Psoas muscle (tissue), 8 donors: Measurements from ENCODE around the gene DAPL1. TPM values are rescaled to one million over a fixed set of nuclear protein-coding genes. Genes with fewer than 3 reads are reported as not detected.

Experiments
- ATAC-seq, 4 donors: fragments of 200-7000 bp; cut with Tn5 transposase; one replicate each; pipeline ENCODE4 v1.9.1; 2020; ENCODE audit warnings: moderate library complexity in 3 of 4, mild to moderate bottlenecking in 2 of 4
- DNase-seq, 2 donors: peaks; one replicate each; pipeline ENCODE4 v3.0.0-alpha.2; 2020
- H3K27ac ChIP-seq: fragments of 200-600 bp; one replicate; pipeline ENCODE4 v1.8.0; 2022
- H3K27me3 ChIP-seq, 3 donors: fragments of 200-600 bp in 1 of 3; one replicate each; pipeline versions ENCODE4 v1.6.1 to v1.8.0; 2013 to 2022; ENCODE audit warnings: low read length in 2 of 3, mild to moderate bottlenecking in 2 of 3, moderate library complexity in 1 of 3; ENCODE audit not compliant: insufficient read depth in 3 of 3
- H3K36me3 ChIP-seq, 2 donors: fragments of 200-600 bp in 1 of 2; one replicate each; pipeline versions ENCODE4 v1.6.1 to v1.8.0; 2013 to 2022; ENCODE audit warnings: low read depth in 1 of 2, mild to moderate bottlenecking in 1 of 2, moderate library complexity in 1 of 2; ENCODE audit not compliant: insufficient read depth in 1 of 2
- H3K4me1 ChIP-seq: fragments of 200-600 bp; one replicate; pipeline ENCODE4 v1.8.0; 2022
- H3K4me3 ChIP-seq: fragments of 200-600 bp; one replicate; pipeline ENCODE4 v1.8.0; 2022; ENCODE audit warnings: mild to moderate bottlenecking
- H3K9me3 ChIP-seq: fragments of 200-600 bp; one replicate; pipeline ENCODE4 v1.8.0; 2022
- CTCF ChIP-seq: fragments of 200-600 bp; IDR thresholded peaks from one replicate; pipeline ENCODE4 v1.8.0; 2022; ENCODE audit warnings: antibody characterized with exemption
- WGBS, 3 donors: extraction: QIAGEN DNeasy Blood & Tissue Kit; methylation state at CpG; one replicate each; pipeline versions ENCODE4 v1.1.6 to v1.1.7; 2013; 5-methylcytosine and 5-hydroxymethylcytosine counted together
- intact Hi-C, 2 donors: fragments of 100-400 bp; cut with DNase I; formaldehyde crosslinking; loops; one replicate each; pipeline versions ENCODE4 v1.11.0 to v1.14.2; 2022
- polyA plus RNA-seq, 3 donors: library from polyadenylated mRNA; stranded (reverse); fragments of 200-250 nt; gene quantifications; one replicate each; pipeline ENCODE4 v1.2.3, GENCODE V29; 2013
- total RNA-seq, 4 donors: library from RNA; stranded (reverse); fragmentation: NEBNext Ultra II Directional in 2 of 4; extraction: Animal tissue kit (Norgen Biotek cat#: 25700) in 2 of 4; gene quantifications; one replicate each; pipeline versions ENCODE4 v1.2.1 to v1.2.4, GENCODE V29; 2021 to 2023
- donor health status: healthy with polysubstance abuse.
- donor health status: DM: no; HTN: no; CAD: no; lungs with moderate emphysema.
- donor health status: Bipolar disorder and iron deficiency.
- donor health status: healthy.
- donor health status: DM: yes; HTN: yes; CAD: no.
- donor health status: DM: no; HTN: no; CAD: no.
- donor health status: DM: no; HTN: no; CAD: no.
- donor health status: DM: yes; HTN: yes; CAD: no.

DAPL1 gene
- total and polyA plus RNA-seq, 7 donors: not detected

DNA sequence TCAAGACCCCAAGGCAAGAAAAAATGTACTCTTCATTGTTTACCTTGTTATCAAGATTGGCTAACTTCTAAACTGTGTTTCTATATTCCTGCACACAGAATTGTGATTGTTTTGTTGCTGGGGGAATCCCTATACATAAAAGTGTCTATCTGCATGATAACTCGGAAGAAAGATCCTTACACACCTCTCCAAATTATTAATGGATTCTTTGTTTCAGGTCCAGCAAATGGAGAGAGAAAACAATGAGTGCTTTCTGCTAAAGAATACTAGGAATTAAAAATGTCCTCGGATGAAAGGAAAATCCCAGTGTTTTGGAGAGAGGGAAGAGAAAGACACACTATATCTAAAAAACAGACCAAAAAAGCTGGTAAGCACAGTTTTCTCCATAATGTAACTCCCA, 6.2 kb upstream of the DAPL1 start:
- no peaks in the 10 kb centered on the region for H3K36me3 ChIP-seq
- no peaks in the 10 kb centered on the region for H3K9me3 ChIP-seq
- no peak overlapping the region for H3K27ac ChIP-seq
- no peak overlapping the region for H3K4me3 ChIP-seq
- ATAC-seq (no peak), DNase-seq (no peak)
- no peaks in the 10 kb centered on the region for H3K27me3 ChIP-seq
- intact Hi-C loops: no loop called here
- no peaks in the 10 kb centered on the region for H3K4me1 ChIP-seq
- no peak for TF ChIP-seq CTCF
- WGBS, 3 donors: 32 to 47% (median 36%) methylated on average over 2 of the region's 2 CpGs

GRCh38 chr2:158796652-158797051, 1.5 kb downstream of the DAPL1 start:
- H3K27ac ChIP-seq: no peak overlapping the region
- ATAC-seq (no peak), DNase-seq (no peak)
- H3K9me3 ChIP-seq: no peaks in the 10 kb centered on the region
- TF ChIP-seq CTCF: no peak
- no peak overlapping the region for H3K4me3 ChIP-seq
- intact Hi-C loops: no loop called here
- peaks cover 0 to 7% (median 0%) of the 10 kb centered on the region in 3 donors for H3K27me3 ChIP-seq
- H3K4me1 ChIP-seq: no peaks in the 10 kb centered on the region
- 67 to 81% (median 73%) methylated on average over 2 of the region's 2 CpGs for WGBS, 3 donors
- no peaks in the 10 kb centered on the region for H3K36me3 ChIP-seq

DNA sequence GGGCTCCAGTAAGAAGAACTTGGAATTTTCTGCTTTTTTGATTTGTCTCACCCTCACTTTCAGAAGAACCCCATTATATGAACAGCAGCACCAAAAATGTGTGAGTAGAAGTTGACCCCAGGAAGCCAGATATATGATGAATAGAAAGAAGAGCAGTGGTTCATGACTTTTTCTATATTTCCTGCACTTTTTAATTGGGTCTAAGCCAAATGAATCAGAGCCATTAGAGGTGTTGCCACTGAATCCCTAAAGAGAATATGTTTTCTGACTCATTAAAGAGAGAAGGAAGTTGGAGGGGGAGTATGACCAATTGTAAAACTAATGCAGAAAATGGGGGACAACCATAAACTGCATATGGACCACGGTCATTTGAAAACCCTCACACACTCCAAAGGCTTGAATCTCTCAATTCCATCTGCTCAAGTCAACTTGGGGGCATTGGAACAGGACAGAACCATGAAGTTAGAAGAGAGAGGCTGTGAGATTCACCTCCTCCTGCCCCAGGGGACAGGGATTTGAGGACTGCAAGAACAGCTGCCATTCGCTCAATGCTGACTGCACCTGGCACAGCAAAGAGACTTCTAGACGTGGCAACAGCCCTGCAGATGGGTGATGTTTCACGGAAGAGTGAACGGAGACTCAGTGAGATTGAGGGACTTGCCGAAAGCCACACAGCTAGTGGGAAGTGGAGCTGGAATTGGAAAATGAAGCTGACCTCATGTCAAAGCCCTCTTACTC, 3.0 kb downstream of the DAPL1 start:
- H3K27me3 ChIP-seq: peaks cover 0 to 7% (median 0%) of the 10 kb centered on the region in 3 donors
- ATAC-seq (no peak), DNase-seq (no peak)
- TF ChIP-seq CTCF: no peak
- H3K27ac ChIP-seq: no peak overlapping the region
- intact Hi-C loops: no loop called here
- H3K9me3 ChIP-seq: no peaks in the 10 kb centered on the region
- no peak overlapping the region for H3K4me3 ChIP-seq
- no peaks in the 10 kb centered on the region for H3K36me3 ChIP-seq
- 37 to 49% (median 40%) methylated on average over 6 of the region's 6 CpGs for WGBS, 3 donors
- no peaks in the 10 kb centered on the region for H3K4me1 ChIP-seq

DNA sequence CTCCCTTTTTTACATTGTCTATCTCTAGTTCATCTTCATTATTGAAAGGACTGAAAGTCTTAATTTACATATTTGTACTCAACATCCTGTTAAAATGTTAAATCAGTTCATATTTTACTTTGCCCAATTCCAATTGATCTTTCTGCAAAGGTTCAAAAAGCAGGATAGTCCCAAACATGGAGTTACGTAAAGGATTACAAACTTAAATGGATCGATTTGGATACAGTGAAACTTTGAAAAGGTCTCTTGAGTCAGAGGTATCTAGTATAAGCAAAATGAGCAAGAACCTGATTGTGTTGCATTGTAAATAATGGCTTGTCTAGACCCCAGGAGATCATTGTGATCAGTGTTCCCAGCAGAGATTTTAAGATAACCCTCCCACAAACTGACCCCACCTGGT, 4.1 kb downstream of the DAPL1 start:
- 92 to 96% (median 93%) methylated on average over 2 of the region's 2 CpGs for WGBS, 3 donors
- peaks cover 0 to 7% (median 0%) of the 10 kb centered on the region in 3 donors for H3K27me3 ChIP-seq
- no peak for TF ChIP-seq CTCF
- no peak overlapping the region for H3K27ac ChIP-seq
- no peaks in the 10 kb centered on the region for H3K9me3 ChIP-seq
- no peak overlapping the region for H3K4me3 ChIP-seq
- H3K4me1 ChIP-seq: no peaks in the 10 kb centered on the region
- DNase-seq (no peak), ATAC-seq (no peak)
- no peaks in the 10 kb centered on the region for H3K36me3 ChIP-seq
- intact Hi-C loops: no loop called here

DNA sequence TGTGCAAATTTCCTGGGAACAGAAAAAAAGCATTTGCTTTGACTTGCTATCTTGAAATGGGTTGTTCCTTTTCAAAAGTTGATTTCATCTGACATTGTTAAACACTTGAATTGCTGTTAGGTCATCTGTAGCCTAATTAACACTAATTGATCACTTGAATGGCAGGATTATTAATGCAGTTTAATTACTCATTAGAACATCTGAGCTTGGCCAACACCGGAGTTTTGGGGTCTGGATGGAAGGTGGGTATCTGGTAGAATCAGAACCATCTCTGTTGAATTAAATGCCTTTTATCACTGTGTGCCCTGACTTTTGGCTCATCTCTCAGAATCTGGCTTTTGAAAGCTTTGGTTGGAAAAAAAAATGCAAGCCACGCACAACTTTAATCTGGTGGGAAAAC, 8.4 kb downstream of the DAPL1 start:
- H3K4me3 ChIP-seq: no peak overlapping the region
- H3K27ac ChIP-seq: no peak overlapping the region
- 58 to 73% (median 63%) methylated on average over 2 of the region's 2 CpGs for WGBS, 3 donors
- no peaks in the 10 kb centered on the region for H3K36me3 ChIP-seq
- ATAC-seq (no peak), DNase-seq (no peak)
- no peaks in the 10 kb centered on the region for H3K9me3 ChIP-seq
- intact Hi-C loops: no loop called here
- H3K4me1 ChIP-seq: no peaks in the 10 kb centered on the region
- no peaks in the 10 kb centered on the region for H3K27me3 ChIP-seq
- TF ChIP-seq CTCF: no peak
